Activated CD4-positive, CD25-positive, alpha-beta regulatory T cell treated with anti-CD3 and anti-CD28 coated beads, Interleukin-2, amount 50 U/mL, for 72 hours (primary cell): ENCODE results near the gene PAK1.
"Not testable (repeated sequence)": the region's sequence is repeated elsewhere in the genome, so short reads cannot be mapped to it uniquely, and the experiment has no call there.

Experiments used
- DNase-seq: peaks from one replicate; pipeline ENCODE4 v3.0.0; 2021

The PAK1 gene

DNA sequence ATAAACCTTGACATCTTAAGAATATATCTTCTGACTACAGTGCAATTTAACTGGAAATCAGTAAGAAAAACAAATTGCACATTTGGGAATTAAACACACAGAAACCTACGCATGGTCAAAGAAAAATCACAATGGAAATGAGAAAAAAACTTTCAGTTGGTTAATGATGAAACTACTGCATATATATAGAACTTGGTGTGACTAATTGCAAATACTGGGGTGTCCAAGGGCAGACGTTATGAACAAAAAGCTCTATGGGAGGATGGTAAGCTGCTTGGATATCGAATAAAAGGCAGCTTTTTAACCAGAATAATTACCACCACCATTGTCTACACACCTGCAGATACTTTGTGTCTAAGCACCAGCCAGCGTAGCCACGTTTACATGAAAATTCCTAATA lies 173.2 kb downstream of the PAK1 start:
- DNase-seq = no peak

DNA sequence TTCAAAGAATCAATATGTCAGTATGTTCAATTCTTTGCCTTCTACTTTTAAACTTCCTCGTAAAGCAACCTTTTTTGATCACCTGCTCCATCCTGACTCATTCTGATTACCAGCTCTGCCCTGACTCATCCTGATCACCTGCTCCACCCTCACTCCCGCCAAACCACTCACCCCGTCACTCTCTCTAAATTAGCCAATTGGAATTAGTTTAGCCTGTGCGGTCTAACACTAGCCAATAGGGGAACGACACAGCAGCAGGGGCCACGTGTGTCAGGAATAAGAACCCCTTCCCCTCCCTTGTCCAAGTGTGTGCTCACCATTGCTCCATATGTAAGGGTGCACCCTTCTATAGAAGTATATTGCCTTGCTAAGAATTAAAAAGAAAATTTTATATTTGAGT lies 173.9 kb downstream of the PAK1 start:
- not testable (repeated sequence) for DNase-seq

DNA sequence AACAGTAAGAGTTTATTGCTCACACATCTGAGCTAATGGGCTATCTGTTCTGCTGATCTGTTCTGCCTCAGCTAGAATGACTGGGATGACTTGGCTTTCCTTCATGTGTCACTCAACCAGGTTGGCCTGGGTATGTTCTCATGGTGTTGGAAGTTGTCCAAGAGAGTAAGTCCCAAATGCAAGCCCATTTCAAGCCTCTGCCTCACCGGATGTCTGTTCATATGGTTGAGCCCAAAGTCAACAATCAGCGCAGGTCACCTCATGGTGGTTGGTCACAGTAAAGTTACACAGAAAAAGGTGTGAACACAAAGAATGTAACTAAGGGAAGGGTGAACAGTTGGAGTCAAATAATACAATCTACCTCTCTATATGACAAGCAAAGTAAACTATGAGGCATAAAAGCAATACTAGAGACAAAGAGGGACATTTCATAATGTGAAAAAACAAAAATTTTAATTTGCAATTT lies 174.3 kb downstream of the PAK1 start:
- no peak for DNase-seq

DNA sequence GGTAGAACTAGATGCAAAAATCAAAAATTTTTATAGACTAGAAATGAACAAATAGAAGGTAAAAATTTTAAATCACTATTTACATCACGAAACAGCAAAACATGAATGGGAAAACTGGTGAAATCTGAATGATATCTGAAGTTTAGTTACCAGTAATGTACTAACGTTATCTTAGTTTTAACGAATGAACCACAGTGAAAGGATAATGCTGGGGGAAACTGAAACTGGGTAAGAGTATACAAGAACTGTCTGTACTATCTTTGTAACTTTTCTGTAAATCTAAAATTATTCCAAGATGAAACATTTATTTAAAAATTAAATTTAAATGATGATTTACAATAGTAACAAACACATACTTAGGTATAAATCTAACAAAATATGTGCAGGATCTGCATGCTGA lies 179.9 kb downstream of the PAK1 start:
- no peak for DNase-seq

DNA sequence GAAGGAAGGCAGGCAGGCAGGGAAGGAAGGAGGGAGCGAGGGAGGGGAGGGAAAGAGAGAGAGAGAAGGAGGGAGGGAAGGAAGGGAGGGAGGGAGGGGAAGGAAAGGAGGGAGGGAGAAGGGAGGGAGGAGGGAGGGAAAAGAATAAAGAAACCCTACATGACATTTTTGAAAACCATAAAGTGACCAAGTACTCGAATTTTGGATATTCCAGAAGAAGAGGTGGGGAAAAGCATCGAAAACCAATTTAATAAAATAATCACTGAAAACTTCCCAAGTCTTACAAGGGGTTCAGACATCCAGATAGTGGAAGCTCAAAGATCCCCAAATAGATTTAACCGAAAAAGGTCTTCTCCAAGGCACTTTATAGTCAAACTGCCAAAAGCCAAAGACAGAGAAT lies 184.2 kb downstream of the PAK1 start:
- DNase-seq = no peak

DNA sequence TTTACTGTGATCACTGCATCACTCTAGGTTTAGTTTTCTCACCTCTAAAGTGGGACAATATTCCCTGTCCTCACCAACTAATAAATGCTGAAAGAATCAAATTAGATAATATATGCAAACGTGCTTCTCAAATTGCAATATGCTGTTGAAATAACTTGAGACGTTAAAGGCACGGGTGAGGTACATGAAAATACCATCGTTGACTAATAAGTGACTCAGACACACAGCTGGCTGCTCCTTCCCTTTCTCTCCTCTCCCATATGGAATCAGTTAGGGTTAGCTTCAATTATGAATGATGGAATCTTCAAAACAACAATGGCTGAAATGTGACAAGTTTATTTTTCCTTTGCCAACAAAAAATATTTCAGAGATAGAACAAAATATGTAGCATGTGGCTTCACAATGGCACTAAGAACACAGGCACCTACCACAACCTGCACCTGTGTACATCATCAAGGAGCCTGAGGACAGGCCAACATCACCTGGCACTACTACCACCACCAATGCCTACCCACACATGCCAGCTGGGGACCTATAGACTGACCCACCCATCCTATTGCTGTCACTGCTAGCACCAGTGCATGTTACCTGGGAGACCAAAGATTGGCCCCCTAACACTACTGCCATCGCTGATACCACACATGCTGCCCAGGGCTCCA lies 186.2 kb downstream of the PAK1 start:
- DNase-seq = no peak

DNA sequence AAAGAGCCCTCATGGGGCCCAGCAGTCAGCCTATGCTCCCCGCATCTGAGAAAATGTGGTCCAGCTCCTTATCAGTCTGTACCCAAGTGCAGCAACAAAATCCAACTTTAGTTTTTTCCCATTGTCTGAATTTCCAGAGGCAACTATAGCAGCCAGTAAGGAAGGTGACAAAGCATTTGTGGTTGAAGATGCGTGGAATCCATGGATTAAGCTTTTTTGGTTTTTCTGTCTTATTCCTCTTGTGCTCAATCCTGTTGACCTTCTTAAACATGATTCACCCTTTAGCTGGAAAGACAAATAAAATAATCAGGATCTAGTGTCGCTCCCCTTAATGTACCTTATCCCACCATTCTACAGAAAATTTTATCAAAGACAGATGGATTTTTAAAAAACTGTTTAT lies 186.8 kb downstream of the PAK1 start:
- no peak for DNase-seq

DNA sequence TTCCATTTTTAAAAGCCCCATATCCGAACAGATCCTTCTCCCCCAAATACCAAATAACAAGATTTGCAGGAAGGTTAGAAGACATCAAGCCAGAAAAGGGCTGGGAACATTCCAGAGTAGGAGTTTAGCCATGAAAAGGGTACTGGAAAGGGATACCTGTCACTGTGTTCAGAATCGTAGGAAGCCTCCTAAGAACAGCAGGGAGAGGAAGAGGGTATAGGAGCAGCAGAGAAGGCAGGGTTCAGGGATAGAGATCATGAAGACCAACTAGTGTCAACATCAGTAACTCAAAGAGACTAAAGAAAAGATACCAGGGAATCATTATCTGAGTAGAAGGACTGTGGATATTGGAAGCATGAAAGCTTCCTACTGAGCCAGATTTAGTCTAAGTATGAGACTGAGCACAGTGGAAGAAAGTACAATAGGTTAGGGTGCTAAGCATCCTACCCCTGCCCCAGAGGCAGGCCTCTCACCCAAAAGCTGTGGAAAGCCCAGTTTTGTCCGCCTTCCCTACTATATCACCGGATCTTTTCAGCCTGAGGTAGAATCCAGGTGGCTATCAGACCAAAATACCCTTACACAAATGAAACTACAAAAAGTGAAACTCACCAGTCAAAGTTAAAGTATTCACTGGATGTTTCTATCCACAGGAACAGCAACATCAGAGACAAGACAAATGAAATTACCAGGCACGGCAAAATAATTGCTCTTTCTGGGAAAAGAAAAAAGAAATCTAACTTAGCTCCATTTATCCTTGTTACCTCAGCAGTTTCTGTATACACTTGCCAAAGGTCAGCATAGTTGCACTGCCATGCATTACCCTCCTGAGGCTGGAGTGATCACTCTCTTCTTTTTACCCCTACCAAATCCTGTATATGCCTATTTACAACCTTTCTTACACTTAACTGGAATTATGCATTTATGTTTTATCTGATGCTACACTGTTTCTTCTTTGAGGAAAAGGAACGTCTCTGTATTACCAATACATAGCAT lies 189.1 kb downstream of the PAK1 start:
- DNase-seq = no peak

DNA sequence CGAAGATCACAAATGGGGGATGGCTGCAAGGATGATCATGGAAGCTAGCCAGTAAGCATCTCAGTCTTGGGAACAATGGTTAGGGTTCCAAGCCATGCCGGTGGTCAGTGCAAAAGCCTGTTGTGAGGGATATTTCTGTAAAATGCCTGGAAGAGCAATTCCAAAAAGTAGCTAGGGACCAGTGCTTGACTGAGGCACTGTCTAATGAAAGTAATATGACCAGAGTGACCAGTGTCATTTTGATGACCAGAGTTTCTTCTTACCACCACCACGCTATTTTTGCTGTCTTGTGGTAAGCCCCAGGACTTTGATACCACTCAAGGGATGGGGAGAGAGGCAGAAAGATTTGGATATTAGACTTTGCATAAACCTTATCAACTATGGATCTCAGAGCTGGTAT lies 190.8 kb downstream of the PAK1 start:
- DNase-seq = no peak

DNA sequence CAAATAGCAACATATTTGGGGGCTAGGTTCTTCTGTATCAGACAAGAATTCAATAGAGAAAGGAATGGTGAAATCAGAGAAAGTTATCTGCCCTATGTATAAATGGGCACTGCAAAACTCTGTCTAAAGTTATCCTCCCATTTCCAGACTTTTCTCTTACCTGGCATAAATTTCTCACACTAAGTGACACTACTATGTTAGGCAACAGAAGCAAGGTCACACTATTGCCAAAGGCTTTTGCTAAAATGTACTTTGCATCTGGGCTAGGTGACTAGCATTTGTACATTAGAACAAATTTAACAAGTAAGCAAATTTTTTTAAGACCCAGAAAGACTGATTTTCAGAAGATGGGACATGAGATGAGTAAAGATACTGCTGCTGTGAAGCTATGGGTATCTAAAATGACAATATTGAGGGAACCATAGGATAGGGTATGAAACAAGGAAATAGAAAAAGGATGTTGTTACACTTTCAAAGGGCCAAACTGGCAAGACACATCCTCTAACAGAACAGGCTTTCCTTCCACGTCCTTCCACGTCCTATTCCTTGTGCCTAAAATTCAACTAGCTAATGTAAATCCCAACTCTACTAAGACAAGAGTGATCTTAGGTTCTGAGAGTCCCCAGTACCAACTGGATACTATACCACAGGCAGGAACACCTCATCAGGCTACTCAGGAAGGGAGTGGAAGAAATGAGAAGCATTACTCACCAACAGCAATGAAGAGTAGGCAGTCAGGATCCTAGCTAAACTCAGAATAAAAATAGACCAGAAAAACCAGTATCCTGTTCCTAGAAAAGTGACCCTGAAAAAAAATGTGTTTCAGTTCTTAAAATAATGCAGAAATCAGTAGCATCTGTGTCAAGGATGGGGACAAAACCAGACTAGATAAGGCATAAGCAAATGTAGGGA lies 195.0 kb downstream of the PAK1 start:
- DNase-seq = no peak

DNA sequence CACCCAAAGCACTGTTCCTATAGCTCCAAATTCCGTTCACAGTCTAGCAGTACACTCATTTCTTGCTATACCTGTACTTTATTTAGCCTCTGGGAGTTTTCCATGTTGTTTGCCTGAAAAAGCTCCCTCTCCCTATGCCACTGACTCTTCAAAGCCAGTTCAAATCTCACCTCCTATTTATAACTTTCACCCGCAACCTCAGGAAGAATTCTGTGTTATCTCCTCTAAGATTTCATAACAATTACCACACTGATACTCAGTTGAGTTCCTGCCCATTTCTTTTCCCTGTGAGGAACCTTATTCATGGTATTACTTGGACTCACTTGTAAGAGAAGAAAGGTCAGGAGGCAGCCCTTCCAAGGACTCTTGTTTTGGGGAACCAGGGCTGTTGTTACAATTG lies 197.6 kb downstream of the PAK1 start:
- DNase-seq = no peak
